Stimulated activated CD4-positive, alpha-beta T cell treated with anti-CD3 and anti-CD28 coated beads, Interleukin-1b, Interleukin-23, amount 100 ng/mL, for 1 hour (primary cell): Measurements from ENCODE around the gene ARG2.
A peak's percentile ranks its signal among the peaks of the same experiment; 100 is the strongest.

Source experiments
- DNase-seq, 2 donors: peaks; one replicate each; pipeline ENCODE4 v3.0.0-alpha.2; 2020; ENCODE audit warnings: low read depth in 2 of 2

The ARG2 gene

DNA sequence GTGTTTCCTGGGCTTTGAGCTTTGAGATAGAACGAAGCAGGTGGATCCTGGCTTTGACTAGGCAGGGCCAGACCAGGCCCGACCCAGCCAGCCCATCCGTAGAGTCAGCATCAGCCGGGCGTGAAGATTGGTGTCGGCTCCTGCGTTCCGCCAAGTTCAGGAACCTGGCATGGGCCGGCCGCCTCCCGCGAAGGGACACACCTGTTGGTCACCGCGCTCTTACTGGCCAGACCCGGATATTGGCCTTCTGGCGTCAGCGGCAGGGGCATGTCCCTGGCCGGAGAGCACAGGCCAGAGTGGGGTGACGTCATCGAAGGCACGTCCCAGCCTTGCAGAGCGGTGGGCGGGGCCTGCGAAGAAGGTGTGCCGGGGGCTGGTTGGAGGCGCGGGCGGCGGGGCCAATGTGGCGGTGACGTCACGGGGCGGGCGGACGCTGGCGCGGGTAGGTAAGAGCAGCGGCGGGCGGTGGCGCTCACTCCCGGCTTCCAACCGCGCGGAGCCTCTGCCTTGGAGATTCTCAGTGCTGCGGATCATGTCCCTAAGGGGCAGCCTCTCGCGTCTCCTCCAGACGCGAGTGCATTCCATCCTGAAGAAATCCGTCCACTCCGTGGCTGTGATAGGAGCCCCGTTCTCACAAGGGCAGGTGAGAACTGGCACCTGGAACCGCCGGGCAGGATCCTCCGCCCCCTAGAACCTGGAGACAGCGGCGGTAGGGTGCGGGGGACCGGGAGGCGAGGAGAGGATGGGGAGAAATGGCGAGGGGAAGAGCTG is at the start of gene ARG2:
ARG2 (plus strand) TSS at position 475 of the 771 bp plus-strand sequence; CDS start at position 533, 58 bp downstream.
- DNase-seq = peak; percentile 88 to 95

DNA sequence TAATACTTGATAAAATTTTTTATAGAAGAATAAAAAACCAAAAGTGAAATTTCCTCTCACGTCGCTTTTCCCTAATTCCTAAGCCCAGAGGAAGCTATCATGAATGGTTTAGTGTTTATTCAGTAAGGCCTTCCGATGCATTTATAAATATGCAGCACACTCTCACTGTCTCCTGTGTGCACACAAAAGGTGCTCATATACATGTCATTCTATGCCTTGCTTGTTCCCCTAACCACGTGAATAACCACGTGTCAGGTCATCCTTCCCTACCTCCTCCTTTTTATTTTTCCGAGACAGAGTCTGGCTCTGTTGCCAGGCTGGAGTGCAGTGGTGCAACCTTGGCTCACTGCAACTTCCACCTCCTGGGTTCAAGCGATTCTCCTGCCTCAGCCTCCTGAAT is 49.3 kb upstream of the ARG2 start:
- DNase-seq = no peak

DNA sequence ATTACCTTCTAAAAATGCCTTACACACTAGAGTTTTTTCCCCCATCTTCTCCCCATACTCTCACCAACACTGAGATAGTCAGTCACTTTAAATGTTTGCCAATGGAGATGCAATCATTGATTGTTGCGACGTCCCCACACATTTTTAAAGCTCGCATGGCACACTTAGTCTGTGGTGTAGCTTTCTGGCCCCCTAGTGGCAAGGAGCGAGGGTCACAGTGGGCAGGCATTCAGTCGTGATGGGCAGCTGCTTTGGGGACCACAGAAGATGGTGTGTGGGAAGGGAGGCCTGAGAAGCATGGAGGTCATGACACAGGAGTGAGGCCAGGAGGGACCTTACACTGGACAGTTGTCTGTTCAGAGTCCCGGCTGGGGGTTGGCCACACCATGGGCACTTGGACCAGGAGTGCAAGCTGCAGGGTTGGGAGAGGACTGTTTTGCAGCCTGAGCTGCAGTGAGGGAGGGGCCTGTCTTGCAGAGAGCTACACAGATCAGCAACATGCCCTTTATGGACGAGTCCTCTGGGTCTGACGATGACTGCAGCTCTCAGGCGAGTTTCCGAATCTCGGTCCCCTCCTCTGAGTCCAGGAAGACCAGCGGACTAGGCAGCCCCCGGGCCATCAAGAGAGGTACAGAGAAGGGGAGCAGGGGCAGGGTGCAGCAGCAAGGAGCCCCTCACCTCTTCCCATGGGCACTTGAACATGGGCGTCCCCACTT is 48.3 kb upstream of the ARG2 start:
- DNase-seq = peak; percentile 26 to 32

DNA sequence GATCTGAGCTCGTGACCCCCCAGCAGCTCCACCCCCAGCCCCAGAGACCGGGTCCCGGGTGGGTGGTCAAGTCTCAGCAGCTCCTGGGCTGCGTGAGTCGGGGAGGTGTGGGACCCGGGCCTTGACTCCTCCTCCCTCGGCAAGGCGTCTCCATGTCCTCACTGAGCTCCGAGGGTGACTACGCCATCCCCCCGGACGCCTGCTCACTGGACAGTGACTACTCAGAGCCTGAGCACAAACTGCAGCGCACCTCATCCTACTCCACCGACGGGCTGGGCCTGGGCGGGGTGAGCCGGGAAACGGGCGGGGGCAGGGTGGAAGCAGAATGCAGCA is 47.8 kb upstream of the ARG2 start:
- no peak for DNase-seq

DNA sequence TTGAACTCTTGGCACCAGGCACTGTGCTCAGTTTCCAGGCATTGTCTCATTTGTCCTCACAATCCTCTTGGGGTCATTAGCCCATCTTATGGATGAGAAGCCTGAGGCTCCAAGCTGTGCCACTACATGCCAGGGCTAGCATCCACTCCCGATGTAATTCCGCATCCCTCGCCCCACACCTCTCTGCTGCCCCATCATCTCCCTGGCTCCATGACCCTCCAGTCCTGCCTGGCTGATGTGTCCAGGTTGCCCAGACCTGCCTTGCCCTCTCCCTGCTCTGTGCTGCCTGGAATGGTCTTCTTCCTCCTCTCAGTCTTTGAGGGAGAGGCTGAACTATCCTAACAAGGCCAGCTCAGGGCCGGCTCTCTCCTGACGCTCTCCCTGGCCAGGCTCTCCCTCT is 47.1 kb upstream of the ARG2 start:
- DNase-seq = no peak

DNA sequence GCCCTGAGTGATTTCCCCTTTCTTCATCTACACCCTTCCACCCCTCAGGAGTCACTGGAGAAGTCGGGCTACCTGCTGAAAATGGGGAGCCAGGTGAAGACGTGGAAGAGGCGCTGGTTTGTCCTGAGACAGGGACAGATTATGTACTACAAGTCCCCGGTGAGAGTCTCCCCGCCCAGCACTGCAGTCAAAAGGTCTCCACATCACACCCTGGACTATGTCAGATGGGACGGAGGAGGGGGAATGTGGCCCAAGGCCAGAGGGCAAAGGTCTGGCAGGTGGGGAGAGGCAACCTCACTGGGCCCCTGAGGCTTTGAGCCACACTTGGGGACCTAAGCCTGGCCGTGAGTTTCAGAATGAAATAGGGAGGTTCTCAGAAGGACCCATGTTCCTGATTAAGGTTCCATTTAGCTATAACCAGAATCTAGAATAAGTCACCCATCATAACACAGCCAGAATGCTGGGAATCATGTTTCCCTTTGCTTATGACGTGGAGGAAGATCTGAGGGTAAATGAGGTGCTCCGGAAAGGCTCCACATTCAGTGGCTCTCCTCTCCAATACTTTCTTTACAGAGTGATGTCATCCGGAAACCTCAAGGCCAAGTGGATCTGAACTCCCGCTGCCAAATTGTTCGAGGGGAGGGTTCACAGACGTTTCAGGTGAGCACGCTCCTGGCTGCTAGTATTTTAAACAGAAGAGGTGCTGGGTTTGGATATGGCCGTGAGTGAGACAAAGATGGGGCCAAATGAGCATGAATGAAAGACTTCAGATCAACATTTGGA is 46.3 kb upstream of the ARG2 start:
- no peak for DNase-seq

DNA sequence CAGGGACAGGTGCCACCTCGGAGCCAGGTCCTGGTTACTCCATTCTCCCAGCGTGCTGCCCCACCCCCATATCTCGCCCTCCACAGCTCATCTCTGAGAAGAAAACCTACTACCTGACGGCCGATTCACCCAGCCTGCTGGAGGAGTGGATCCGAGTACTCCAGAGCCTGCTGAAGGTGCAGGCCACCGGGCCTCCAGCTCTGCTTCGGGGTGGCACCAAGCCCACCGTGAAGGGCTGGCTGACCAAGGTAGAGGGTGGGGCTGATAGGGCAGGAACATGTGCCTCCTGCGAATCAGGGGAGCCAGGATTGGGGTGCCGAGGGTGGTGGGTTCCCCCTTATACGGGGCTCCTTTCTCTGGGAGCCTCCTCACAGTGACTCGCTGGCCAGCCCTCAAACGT is 45.6 kb upstream of the ARG2 start:
- no peak for DNase-seq

DNA sequence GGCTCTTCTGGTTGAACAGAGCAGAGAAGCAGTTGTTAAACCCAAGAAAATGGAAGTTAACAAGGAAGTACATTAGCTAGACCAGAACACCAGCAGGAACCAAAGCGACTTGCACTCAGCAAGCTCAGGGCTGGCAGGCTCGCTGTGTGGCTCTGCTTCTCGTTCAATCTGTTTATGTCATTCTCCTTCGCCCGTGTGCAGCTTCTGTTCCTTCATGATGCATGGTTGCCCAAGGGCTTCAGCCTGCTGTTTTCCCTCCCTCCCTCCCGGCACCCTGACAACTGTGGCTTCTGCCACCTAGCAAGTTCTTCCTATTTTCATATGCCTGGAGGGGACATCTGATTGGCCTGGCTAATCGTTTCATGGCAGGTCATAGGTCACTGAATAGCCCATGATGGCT is 44.9 kb upstream of the ARG2 start:
- no peak for DNase-seq

DNA sequence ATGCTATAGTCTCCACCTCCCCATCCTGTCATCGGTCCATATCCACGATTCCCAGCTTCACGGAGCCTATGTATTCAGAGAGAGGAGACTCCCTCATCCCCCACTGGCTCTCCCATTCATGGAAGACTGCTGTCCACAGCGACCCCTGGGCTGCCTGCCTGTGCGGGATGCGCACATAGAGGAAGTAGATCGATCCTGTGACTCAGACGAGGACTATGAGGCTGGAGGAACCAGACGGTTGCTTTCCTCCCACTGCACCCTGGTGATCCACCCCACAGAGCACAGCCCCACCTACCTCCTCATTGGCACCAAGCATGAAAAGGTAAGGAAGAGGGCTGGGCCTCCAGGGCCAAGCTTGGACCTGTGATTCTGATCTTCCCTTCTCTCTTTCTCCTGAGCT is 44.0 kb upstream of the ARG2 start:
- no peak for DNase-seq

DNA sequence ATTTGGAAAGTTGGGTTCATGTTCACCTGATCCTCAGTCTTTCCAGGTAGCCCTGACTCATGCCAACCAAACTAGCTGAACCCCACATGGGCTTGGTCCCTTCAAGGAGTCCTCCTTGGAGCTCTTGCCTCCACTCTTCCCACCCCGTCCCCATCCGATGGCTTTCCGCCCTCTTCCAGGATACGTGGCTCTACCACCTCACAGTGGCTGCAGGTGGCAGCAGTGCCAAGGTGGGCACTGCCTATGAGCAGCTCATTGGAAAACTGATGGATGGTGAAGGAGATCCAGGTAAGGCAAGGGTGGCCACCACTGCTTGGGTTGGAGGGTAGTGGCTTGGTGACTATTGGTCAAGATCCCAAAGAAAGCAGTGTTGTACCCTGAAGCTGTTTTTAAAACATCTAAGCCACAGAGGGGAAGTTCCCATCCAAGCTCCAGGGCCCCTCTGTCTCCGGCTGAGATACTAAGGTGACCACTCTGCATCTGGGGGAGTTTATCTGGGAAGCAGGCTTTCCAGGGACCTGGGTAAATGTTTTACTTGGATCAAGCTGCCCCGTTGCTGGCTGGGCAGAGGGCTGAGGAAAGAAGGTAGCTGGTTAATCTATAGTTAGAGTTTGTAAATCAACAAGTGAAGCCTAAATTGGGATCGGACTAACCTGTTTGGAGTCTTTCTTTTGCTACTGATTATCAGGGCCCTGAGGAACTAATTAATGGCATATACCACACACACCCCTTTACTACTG is 43.3 kb upstream of the ARG2 start:
- DNase-seq = no peak

DNA sequence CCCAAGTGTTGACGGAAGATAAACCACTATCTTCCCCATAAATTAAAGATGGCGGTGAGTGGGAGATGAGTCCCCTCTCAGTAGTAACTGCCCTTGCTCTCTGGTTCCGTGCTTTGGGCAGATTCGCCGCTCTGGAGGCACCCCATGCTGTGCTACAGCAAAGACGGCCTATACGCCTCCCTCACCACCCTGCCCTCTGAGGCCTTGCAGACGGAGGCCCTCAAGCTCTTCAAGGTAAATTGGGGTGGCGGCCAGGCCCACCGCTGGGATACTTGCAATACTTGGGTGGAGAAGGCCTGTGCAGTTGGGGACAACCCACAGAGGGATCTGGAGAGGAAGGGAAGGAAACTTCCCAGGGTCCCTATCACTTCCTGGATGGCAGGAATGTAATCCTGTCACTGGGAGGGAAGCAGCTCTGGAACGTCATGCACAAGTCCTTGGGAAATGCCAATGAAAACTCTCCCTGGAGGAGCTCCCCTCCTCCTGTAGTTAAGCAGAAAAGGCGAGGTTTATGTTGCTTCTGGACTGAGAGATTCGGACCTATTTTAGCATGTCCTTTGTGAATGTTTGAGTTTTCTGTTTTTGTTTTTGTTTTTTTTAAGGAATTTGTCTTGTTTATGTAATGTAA is 42.4 kb upstream of the ARG2 start:
- no peak for DNase-seq

DNA sequence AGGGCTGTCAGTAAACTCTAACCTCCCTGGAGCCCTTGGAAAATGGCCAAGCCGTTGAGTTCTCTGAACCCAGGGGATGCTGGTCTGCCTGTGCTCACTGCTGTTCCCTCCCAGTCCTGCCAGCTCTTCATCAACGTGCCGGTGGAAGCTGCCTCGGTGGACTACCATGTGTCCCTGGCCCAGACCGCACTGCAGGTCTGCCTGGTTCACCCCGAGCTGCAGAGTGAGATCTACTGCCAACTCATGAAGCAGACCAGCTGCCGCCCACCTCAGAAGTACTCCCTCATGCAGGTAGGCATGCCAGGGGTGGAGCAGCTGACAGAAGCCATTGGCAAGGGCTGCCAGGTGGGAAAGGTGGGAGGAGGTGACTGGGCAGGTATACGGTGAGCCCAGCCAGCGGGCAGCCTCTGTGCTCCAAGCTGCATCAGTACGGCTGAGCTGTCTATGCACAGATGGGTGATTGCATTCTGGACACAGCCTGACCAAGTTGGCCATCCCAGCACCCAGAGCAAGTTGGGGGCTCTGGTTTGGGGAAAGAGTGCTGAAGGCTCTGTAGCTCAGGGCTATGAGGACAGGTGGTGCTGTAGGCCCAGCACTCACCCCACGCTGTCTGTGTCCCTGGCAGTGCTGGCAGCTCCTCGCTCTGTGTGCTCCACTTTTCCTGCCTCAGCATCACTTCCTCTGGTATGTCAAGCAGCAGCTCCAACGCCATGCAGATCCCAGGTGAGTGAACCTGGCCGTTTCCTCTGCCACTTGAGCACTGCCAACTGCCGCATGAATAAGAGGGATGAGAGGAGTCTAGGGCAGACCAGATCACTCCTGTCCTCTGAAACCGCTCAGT is 41.6 kb upstream of the ARG2 start:
- DNase-seq = no peak

DNA sequence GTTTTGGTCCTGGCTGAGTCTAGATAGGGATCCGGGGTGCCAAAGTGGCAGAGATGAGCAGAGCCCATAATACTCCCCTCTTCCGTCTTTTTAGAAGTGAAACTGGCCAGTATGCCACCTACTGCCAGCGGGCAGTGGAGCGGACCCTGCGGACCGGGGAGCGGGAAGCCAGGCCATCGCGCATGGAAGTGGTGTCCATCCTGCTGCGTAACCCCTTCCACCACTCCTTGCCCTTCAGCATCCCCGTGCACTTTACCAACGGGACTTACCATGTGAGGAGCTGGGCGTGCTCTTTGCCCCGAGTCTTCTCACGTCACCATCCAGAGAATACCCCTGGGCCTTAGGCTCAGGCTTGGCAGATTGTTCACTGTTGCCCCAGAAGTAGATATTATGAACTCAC is 40.7 kb upstream of the ARG2 start:
- no peak for DNase-seq

DNA sequence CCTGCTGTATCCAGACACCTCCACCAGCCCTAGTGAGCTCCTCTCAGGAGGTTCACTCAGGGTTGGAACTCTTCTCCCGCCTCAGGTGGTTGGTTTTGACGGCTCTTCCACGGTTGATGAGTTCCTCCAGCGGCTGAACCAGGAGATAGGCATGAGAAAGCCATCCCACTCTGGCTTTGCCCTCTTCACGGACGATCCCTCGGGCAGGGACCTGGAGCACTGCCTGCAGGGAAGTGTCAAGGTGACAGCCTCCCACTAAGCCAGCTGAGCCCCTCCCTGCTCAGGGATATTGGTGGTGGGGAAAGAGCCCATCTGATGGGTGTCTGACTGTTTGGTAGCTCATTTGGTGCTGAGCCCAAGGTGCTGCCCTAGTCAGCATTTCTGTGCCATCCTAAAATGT is 40.1 kb upstream of the ARG2 start:
- no peak for DNase-seq

DNA sequence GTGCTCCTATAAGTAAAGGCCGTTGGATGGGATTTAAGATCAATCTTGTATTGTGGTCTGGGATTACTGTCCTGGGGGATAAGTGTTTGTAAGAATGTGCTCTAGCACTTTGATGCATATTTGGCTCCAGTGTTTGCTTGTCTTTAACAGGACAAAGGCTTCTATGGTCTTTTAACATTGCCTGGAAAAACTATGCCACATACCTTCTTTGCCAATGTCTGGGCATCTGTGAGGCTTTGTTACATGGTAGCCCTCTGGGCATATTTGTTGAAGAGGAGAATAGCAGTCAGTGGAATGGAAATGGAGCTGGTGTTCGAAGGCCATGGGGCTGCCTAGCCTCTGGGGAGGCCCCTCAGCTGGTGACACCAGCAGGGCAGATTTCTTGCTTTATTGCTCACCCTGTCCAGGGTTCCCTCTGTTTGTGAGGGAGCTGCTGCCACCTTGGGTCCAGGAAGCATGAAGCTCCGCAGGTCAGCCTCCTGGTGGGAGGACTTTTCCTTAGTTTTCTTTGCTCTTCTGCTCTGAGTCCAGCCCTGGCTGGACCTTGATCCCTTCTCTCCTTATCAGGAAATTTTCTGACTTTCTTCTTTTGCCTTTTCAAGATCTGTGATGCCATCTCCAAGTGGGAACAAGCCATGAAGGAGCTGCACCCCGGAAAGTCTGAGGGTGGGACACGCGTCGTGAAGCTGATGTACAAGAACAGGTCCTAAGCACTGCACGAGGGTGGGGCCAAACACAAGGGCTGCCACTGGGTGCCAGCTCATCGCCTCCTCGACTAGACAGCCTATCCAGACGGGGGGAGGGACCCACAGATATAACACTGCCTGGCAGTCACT is 39.2 kb upstream of the ARG2 start:
- DNase-seq = no peak

DNA sequence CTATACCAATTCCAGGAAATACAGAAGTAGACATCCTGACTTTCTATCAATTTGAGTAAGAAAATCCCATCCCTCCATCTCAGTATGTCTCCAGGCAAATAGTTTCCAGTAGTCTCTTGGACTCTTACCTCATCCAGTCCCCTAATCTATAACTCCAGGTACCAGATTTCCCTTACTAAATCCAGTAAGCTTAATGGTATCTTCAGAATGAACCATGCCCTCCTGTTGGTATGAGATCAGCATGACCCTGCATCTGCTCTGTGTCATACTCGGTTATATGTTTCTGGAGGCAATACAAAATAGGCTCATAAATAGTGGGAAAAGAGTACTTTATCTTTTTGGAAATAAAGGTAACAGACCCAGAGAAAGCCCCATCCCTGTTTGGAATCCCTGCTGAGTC is 38.1 kb upstream of the ARG2 start:
- DNase-seq = no peak

DNA sequence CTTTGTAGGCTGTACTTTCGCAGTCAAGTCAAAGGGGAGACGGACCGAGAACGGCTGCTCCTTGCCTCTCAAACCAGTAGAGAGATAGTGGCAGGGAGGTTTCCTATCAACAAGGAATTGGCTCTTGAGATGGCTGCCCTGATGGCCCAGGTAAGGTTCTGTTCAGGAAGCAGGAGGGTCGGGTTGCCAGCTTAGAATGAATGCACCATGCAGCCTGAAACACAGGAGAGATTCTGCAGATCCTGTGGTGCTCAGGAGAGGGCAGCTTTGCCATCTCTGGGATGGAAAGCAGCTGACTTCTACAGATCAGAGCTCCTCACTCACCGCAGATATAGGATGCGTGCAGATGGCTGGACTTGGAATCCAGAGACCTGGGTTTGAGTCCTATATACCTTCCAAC is 37.7 kb upstream of the ARG2 start:
- DNase-seq = no peak

DNA sequence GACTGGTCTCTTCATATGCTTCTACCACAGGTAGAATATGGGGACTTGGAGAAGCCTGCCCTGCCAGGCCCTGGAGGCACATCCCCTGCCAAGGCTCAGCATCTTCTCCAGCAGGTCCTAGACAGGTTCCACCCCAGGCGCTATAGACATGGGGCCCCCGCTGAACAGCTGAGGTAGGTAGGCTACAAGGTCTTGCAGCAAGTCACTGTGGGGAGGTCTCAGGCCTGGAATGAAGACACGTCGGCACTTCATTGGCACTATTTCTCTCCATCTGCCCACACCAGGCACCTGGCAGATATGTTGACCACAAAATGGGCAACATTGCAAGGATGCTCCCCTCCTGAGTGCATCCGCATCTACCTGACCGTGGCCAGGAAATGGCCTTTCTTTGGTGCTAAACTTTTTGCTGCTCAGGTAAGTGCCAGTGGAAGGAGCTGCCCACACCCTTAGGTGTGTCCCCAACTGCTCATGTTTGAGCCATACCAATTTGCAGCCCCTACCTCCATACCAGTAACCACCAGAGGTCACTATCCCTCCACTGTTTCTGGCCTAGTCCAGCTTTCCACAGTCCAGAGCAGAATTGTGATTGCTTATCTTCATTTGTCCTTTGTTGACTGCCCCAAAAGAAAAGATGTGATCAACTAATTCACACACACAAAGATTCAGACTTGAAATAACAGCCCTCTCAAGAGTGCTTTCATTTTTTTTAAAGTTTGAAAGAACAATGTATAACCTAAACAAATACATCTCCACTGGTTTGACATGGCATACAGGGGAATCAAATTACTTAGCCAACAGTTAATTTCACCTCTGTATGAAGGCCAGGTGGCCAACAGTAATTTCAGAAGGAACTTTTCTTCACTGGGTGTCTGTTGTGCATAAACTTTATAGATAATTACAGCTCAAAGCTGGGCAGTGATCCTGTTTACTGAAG is 35.7 kb upstream of the ARG2 start:
- no peak for DNase-seq

DNA sequence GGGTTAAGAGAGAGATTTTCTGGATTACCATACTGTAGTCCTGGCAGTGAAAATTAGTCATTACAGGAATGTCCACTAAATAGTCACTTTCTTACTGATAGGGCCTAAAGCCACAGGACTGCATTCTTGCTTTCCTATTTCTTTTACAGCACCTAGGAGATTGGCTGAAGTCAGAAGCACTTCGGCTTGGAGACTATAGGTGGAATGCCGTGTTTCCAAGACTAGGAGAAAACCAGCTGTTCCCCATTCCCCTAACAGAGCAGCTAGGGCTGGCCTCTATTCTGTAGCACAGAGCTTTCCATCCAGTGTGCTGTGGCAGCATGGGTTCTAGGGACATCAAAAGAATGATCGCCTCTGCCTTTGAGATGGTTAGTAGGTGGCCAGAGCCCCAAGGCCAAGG is 34.7 kb upstream of the ARG2 start:
- no peak for DNase-seq
